Measurements from ENCODE around the gene ZCCHC4.

- TF ChIP-seq SP1 (IDR thresholded peaks at IDR 0.05; ENCODE audit: low read depth) (no peak), POLR2A (IDR thresholded peaks at IDR 0.05; ENCODE audit: borderline replicate concordance, extremely low read depth, insufficient read depth, insufficient read length) (no peak), ZBTB33 (IDR thresholded peaks at IDR 0.05; ENCODE audit: extremely low read depth, insufficient replicate concordance, low read length) (no peak), FOSL1 (IDR thresholded peaks at IDR 0.05; ENCODE audit: low read depth) (no peak), CTCF (IDR thresholded peaks at IDR 0.05 in 2 of 3, conservative IDR thresholded peaks at IDR 0.05 in 1 of 3; ENCODE audit: borderline replicate concordance in 1 of 3, insufficient read depth in 1 of 3, low read depth in 2 of 3, low read length in 2 of 3) (no peak), EZH2 (IDR thresholded peaks at IDR 0.05) (no peak)
Measured at GRCh38 chr4:25406081-25406692, 93.6 kb downstream of the ZCCHC4 start.
